Thyroid gland (tissue), 4 donors: ENCODE results near the gene SLC19A1. TPM values are rescaled to one million over a fixed set of nuclear protein-coding genes. Genes with fewer than 3 reads are reported as not detected.

Experiments used
- DNase-seq, 2 donors: peaks; one replicate each; pipeline ENCODE4 v3.0.0-alpha.2; 2019
- H3K27ac ChIP-seq, 3 donors: fragments of 200-600 bp; sonication (generic); 1 replicate in 2 of 3; 2 replicates in 1 of 3; pipeline ENCODE4 v1.5.1; 2016 to 2019; ENCODE audit warnings: mild to moderate bottlenecking in 1 of 3, moderate library complexity in 1 of 3
- H3K27me3 ChIP-seq: fragments of 200-600 bp; sonication (generic); one replicate; pipeline ENCODE4 v1.5.1; 2019
- H3K36me3 ChIP-seq, 2 donors: fragments of 200-600 bp; sonication (generic); one replicate each; pipeline ENCODE4 v1.5.1; 2016 to 2019
- H3K4me1 ChIP-seq, 2 donors: fragments of 200-600 bp; sonication (generic); one replicate each; pipeline ENCODE4 v1.5.1; 2017 to 2019
- H3K4me3 ChIP-seq, 3 donors: fragments of 200-600 bp; sonication (generic); replicated peaks in 1 of 3; 1 replicate in 2 of 3; 2 replicates in 1 of 3; pipeline ENCODE4 v1.5.1; 2016; ENCODE audit warnings: mild to moderate bottlenecking in 1 of 3
- H3K9me3 ChIP-seq: fragments of 200-600 bp; sonication (generic); one replicate; pipeline ENCODE4 v1.5.1; 2017
- POLR2A ChIP-seq, 2 donors: fragments of 450-650 bp; IDR thresholded peaks; one replicate each; pipeline ENCODE4 v1.6.1; 2017; ENCODE audit warnings: antibody characterized with exemption in 2 of 2, mild to moderate bottlenecking in 2 of 2, moderate library complexity in 1 of 2
- WGBS, 2 donors: methylation state at CpG; one replicate each; pipeline ENCODE4 v1.1.5; 2017; 5-methylcytosine and 5-hydroxymethylcytosine counted together
- intact Hi-C: fragments of 100-400 bp; cut with DNase I; formaldehyde crosslinking; loops from one replicate; pipeline ENCODE4 v1.15.1; 2023
- total RNA-seq, 4 donors: library from RNA; depleted of rRNA; stranded (reverse); fragments of >200 nt; gene quantifications; one replicate each; pipeline ENCODE4 v1.2.3, GENCODE V29; 2016
- TF ChIP-seq, protein P1 (sequence below), 6 experiments: fragments of 200-600 bp in 3 of 6; fragments of 450-650 bp in 3 of 6; sonication (generic) in 3 of 6; IDR thresholded peaks; one replicate each; pipeline ENCODE4 v1.5.1; 2016 to 2019; ENCODE audit warnings: antibody characterized with exemption in 6 of 6, mild to moderate bottlenecking in 2 of 6, inconsistent platforms in 1 of 6, moderate library complexity in 1 of 6

Gene SLC19A1
- total RNA-seq, 4 donors from 2014 or later: 7.6 to 15.5 (median 12.2) TPM

DNA sequence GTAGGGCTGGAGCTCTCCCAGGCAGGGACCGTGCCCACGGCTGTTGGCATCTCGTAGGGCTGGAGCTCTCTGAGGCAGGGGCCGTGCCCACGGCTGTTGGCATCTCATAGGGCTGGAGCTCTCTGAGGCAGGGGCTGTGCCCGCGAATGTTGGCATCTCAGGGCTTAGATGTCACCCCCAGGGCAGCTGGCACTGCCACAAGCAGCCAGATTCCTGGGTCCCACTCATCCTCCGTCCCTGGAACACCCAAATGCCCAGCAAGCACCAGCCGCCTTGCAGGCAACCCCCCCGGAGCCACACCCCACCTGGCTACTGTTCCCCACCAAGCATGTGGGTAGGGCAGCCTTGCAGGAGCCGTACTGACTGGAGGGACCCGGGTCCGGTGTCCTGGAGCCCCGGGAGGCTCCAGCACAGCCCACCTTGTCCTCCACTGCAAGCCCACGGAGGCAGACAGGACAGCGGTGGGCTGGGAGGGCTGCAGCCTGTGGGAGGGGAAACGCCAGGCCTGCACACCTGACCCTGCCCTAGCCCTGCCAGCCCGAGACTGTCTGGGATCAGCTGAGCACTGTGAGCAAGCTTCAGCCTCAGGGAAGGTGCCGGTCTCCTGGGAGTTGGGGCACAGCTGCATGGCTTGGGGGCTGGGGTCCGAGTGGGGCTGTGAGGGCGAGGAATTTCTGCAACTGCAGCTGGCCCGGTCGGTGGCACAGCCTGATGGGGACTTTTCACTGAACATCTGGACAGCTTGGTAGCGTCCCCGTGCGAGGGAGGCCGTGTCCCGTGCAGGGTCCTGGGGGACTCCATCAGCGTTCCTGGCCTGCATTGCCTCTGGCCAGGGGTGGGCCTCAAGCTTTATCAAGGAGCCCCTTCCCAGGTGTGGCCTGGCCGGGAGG is 83.7 kb downstream of the SLC19A1 start:
- TF ChIP-seq POLR2A (IDR thresholded peaks at IDR 0.05): no peak
- TF ChIP-seq, protein P1, sequence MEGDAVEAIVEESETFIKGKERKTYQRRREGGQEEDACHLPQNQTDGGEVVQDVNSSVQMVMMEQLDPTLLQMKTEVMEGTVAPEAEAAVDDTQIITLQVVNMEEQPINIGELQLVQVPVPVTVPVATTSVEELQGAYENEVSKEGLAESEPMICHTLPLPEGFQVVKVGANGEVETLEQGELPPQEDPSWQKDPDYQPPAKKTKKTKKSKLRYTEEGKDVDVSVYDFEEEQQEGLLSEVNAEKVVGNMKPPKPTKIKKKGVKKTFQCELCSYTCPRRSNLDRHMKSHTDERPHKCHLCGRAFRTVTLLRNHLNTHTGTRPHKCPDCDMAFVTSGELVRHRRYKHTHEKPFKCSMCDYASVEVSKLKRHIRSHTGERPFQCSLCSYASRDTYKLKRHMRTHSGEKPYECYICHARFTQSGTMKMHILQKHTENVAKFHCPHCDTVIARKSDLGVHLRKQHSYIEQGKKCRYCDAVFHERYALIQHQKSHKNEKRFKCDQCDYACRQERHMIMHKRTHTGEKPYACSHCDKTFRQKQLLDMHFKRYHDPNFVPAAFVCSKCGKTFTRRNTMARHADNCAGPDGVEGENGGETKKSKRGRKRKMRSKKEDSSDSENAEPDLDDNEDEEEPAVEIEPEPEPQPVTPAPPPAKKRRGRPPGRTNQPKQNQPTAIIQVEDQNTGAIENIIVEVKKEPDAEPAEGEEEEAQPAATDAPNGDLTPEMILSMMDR (IDR thresholded peaks at IDR 0.05): no peak
- no peaks in the 10 kb centered on the region for H3K36me3 ChIP-seq
- 87 to 91% methylated on average over 9 to 19 of the region's 30 CpGs for WGBS, 2 donors
- no peaks in the 10 kb centered on the region for H3K27me3 ChIP-seq
- intact Hi-C loops: no loop called here
- peaks cover 0 to 8% of the 10 kb centered on the region in 2 donors for H3K4me1 ChIP-seq
- DNase-seq: no peak
- H3K4me3 ChIP-seq: no peak overlapping the region
- H3K9me3 ChIP-seq: no peaks in the 10 kb centered on the region
- no peak overlapping the region for H3K27ac ChIP-seq

DNA sequence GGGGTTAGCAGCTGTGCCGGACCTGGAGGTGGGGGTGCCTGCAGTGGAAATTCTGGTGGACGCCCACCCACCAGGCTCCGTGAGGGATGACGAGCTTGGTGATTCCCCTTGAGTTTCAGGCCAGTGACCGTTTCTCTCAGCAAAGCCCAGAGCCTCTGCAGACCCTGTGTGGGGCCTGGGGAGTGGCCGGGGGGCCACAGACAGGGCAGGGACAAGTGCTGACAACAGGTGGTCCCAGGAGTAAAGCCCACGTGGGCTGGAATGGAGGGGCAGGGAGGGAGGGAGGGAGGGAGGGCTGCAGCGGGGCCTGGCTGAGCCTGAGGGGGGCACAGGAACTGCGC is 84.4 kb downstream of the SLC19A1 start:
- Histone ChIP-seq H3K4me3 (no peak overlapping the region), H3K9me3 (no peaks in the 10 kb centered on the region), H3K4me1 (peaks cover 0 to 8% of the 10 kb centered on the region in 2 donors), H3K36me3 (no peaks in the 10 kb centered on the region), H3K27ac (no peak overlapping the region), H3K27me3 (no peaks in the 10 kb centered on the region)
- intact Hi-C loops: no loop called here
- no peak for DNase-seq
- TF ChIP-seq, protein P1 (IDR thresholded peaks at IDR 0.05): no peak
- TF ChIP-seq POLR2A (IDR thresholded peaks at IDR 0.05): no peak
- WGBS, 2 donors: 80 to 83% methylated on average over 2 to 7 of the region's 9 CpGs

DNA sequence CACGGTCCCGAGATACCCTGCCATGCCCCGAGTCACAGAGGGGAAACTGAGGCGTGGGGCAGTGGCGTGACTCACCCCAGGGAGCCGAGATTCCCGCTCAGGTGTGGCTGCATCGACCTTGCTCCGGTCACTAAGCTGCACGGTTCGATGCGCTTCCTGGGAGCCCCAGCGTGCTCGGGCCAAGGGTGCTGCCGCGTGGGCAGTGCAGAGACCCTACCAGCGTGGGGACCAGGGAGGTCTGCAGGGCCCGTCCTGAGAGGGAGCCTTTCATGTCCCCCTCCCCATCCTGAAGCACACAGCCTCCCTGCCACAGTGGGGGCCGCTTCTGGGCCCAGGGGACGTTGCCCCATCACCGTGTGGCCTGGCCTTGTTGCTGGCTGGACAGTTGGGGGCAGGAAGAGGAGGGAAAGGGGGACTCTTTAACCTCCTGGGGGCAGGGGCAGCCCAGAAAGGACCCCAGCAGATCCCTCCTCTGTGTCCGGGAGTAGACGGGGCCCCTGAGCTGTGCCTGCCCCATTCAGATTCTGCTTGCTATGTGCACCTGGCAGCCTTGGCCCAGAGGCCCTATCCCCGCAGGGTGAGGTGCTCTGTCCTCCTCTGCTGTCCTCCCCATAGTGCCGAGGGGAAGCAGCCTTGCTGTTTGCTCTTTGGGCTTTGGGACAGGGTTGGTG is 84.9 kb downstream of the SLC19A1 start:
- Histone ChIP-seq H3K27ac (no peak overlapping the region), H3K27me3 (no peaks in the 10 kb centered on the region), H3K4me3 (no peak overlapping the region), H3K4me1 (peaks cover 0 to 8% of the 10 kb centered on the region in 2 donors), H3K9me3 (no peaks in the 10 kb centered on the region), H3K36me3 (no peaks in the 10 kb centered on the region)
- 87 to 95% methylated on average over 9 to 13 of the region's 25 CpGs for WGBS, 2 donors
- TF ChIP-seq POLR2A (IDR thresholded peaks at IDR 0.05): no peak
- TF ChIP-seq, protein P1 (IDR thresholded peaks at IDR 0.05): no peak
- intact Hi-C loops: no loop called here
- no peak for DNase-seq

DNA sequence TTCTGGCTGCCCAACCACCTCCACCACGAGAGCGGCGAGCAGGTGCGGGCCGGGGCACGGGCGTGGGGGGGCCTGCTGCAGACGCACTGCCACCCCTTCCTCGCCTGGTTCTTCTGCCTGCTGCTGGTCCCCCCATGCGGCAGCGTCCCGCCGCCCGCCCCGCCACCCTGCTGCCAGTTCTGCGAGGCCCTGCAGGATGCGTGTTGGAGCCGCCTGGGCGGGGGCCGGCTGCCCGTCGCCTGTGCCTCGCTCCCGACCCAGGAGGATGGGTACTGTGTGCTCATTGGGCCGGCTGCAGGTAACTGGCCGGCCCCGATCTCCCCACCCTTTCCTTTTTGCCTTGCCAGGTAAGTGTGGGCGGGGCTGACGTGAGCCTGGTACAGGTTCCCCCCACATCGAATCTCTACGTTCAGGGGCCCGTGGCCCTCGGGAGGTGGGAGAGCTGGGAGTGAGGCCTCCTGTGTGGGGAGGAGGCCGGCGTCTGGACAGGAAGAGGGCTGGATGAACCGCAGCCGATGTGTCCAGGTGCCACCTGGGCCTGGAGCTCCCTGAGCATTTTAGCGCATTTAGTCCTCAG is 85.6 kb downstream of the SLC19A1 start:
- no peak for TF ChIP-seq POLR2A (IDR thresholded peaks at IDR 0.05)
- TF ChIP-seq, protein P1 (IDR thresholded peaks at IDR 0.05): no peak
- H3K4me3 ChIP-seq: no peak overlapping the region

More for the DNA sequence above, 85.6 kb downstream of the SLC19A1 start:
- Histone ChIP-seq H3K27ac (no peak overlapping the region), H3K27me3 (no peaks in the 10 kb centered on the region), H3K9me3 (no peaks in the 10 kb centered on the region), H3K36me3 (no peaks in the 10 kb centered on the region), H3K4me1 (peaks cover 0 to 8% of the 10 kb centered on the region in 2 donors)
- DNase-seq: no peak
- WGBS, 2 donors: 96% methylated on average over 24 to 30 of the region's 38 CpGs
- intact Hi-C loops: no loop called here
